Neural cell (in vitro differentiated cells): ENCODE measurements around the gene TBCK. TPM values are rescaled to one million over a fixed set of nuclear protein-coding genes. Genes with fewer than 3 reads are reported as not detected.

Source experiments
- H2AFZ ChIP-seq: fragments of 200-600, 300-800 bp; sonication (generic), shearing (Covaris generic); 2 replicates; pipeline ENCODE4 v1.6.0; 2014; ENCODE audit warnings: low read depth, mild to moderate bottlenecking, antibody characterized with exemption, low read length, moderate library complexity
- H3F3A ChIP-seq: fragments of 200-600 bp; shearing (Covaris generic); 2 replicates; pipeline ENCODE4 v1.6.1; 2016; ENCODE audit warnings: mild to moderate bottlenecking, moderate library complexity, mixed read lengths, antibody characterized with exemption, low read length; ENCODE audit not compliant: insufficient read depth, poor library complexity, severe bottlenecking
- H3K27ac ChIP-seq: fragments of 200-600, 300-800 bp; sonication (generic), shearing (Covaris generic); 2 replicates; pipeline ENCODE4 v1.5.1; 2014; ENCODE audit warnings: mild to moderate bottlenecking, low read length, moderate library complexity
- H3K27me3 ChIP-seq: fragments of 300-800, 200-600 bp; sonication (generic), shearing (Covaris generic); 2 replicates; pipeline ENCODE4 v1.6.0; 2014; ENCODE audit warnings: mild to moderate bottlenecking, low read depth, low read length, moderate library complexity; ENCODE audit not compliant: insufficient read depth
- H3K36me3 ChIP-seq: fragments of 300-800, 200-600 bp; sonication (generic), shearing (Covaris generic); 2 replicates; pipeline ENCODE4 v1.5.1; 2014; ENCODE audit warnings: mild to moderate bottlenecking, antibody characterized with exemption, low read length, moderate library complexity; ENCODE audit not compliant: insufficient read depth
- H3K4me2 ChIP-seq: fragments of 300-800, 200-600 bp; sonication (generic), shearing (Covaris generic); 2 replicates; pipeline ENCODE4 v1.6.0; 2014; ENCODE audit warnings: mild to moderate bottlenecking, low read length
- H3K4me3 ChIP-seq: fragments of 300-800, 200-600 bp; sonication (generic), shearing (Covaris generic); 2 replicates; pipeline ENCODE4 v1.5.1; 2014; ENCODE audit warnings: mild to moderate bottlenecking, low read length, moderate library complexity
- H3K79me2 ChIP-seq: fragments of 200-600 bp; shearing (Covaris generic); replicated peaks from 2 replicates; pipeline ENCODE4 v1.6.0; 2014; ENCODE audit warnings: mild to moderate bottlenecking, low read length, moderate library complexity; ENCODE audit not compliant: insufficient read depth
- H3K9ac ChIP-seq: fragments of 300-800, 200-600 bp; sonication (generic), shearing (Covaris generic); 2 replicates; pipeline ENCODE4 v1.6.1; 2016; ENCODE audit warnings: mild to moderate bottlenecking, low read length, mixed read lengths
- H3K9me2 ChIP-seq: fragments of 200-600 bp; shearing (Covaris generic); 2 replicates; pipeline ENCODE4 v1.6.1; 2016; ENCODE audit warnings: mild to moderate bottlenecking, low read length, mixed read lengths; ENCODE audit not compliant: insufficient read depth
- H3K9me3 ChIP-seq: fragments of 200-600, 300-800 bp; sonication (generic), shearing (Covaris generic); 2 replicates; pipeline ENCODE4 v1.6.1; 2016; ENCODE audit warnings: mild to moderate bottlenecking, mixed run types, low read length, moderate library complexity, mixed read lengths
- H4K20me1 ChIP-seq: fragments of 200-600 bp; shearing (Covaris generic); 2 replicates; pipeline ENCODE4 v1.6.1; 2016; ENCODE audit warnings: mild to moderate bottlenecking, mixed run types; ENCODE audit not compliant: insufficient read depth
- EP300 ChIP-seq: fragments of 450-650 bp; conservative IDR thresholded peaks from 2 replicates; pipeline ENCODE4 v1.6.1; 2014; ENCODE audit warnings: antibody characterized with exemption, mild to moderate bottlenecking, moderate library complexity; ENCODE audit not compliant: poor library complexity, severe bottlenecking
- EZH2 ChIP-seq: fragments of 200-600, 300-800 bp; shearing (Covaris generic), sonication (generic); IDR thresholded peaks from 2 replicates; pipeline ENCODE4 v1.6.1; 2014; ENCODE audit warnings: antibody characterized with exemption, low read length, borderline replicate concordance, mild to moderate bottlenecking; ENCODE audit not compliant: insufficient read depth, poor library complexity, severe bottlenecking
- MXI1 ChIP-seq: fragments of 450-650 bp; conservative IDR thresholded peaks from 2 replicates; pipeline ENCODE4 v1.6.1; 2014; ENCODE audit warnings: antibody characterized with exemption, mild to moderate bottlenecking; ENCODE audit not compliant: poor library complexity, severe bottlenecking
- POLR2AphosphoS5 ChIP-seq: IDR thresholded peaks from 2 replicates; pipeline ENCODE4 v1.6.1; 2012
- RAD21 ChIP-seq: fragments of 450-650 bp; conservative IDR thresholded peaks from 2 replicates; pipeline ENCODE4 v1.6.1; 2014; ENCODE audit warnings: antibody characterized with exemption, mild to moderate bottlenecking, moderate library complexity
- SMC3 ChIP-seq: fragments of 450-650 bp; conservative IDR thresholded peaks from 2 replicates; pipeline ENCODE4 v1.6.1; 2014; ENCODE audit warnings: antibody characterized with exemption, mild to moderate bottlenecking, moderate library complexity; ENCODE audit not compliant: poor library complexity
- TAF1 ChIP-seq: IDR thresholded peaks from 2 replicates; pipeline ENCODE4 v1.6.1; 2012; ENCODE audit warnings: low read depth
- polyA plus RNA-seq: library from polyadenylated mRNA; depleted of rRNA; stranded (reverse); fragments of >200 nt; gene quantifications from 2 replicates; pipeline ENCODE4 v1.2.3, GENCODE V29; 2014
- TF ChIP-seq, protein P1 (sequence below): IDR thresholded peaks from 2 replicates; pipeline ENCODE4 v1.6.1; 2012; ENCODE audit warnings: borderline replicate concordance
- TF ChIP-seq, protein P2 (sequence below): fragments of 450-650 bp; IDR thresholded peaks from 2 replicates; pipeline ENCODE4 v1.5.1; 2014; ENCODE audit warnings: antibody characterized with exemption, mild to moderate bottlenecking, moderate library complexity; ENCODE audit not compliant: poor library complexity, severe bottlenecking

Gene TBCK
- polyA plus RNA-seq, 1 donor from 2014 or later: 55.0 TPM

DNA sequence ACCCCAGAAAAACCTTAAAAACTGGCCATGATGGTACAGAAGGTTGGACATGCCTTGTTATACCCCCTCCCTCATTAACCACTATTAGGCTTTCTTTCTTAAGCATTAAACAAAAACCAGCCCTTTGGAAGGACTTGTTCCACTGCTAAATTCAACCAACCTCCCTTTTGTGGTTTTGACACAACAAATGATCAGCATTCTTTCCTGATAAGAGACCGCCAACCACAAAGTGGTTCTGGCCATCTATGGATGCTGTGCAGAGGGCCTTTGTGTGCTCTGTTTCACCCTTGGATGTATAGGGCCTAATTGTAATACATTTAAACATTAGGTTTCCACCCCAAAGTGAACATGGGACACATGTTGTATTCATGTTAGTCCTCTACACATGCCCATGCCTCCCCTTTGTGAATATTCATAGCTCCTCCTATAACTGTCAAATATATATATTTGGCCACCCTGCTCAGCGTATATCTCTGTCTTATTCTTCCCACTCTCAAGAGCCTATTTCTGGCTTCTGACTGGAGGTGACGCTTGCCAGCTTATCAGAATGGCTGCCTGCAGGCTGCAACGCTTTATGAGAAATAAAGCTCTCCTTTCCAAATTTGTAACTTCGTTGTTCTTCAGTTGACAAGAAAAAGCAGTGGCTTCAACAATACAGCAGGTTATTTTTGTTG, 294.1 kb downstream of the TBCK start:
- Histone ChIP-seq H2AFZ (no peak overlapping the region), H3K9ac (no peak overlapping the region), H3K4me3 (no peak overlapping the region), H3K27ac (no peak overlapping the region), H3K9me3 (no peaks in the 10 kb centered on the region), H3K4me2 (no peak overlapping the region), H3K27me3 (no peaks in the 10 kb centered on the region), H3K36me3 (no peaks in the 10 kb centered on the region), H3F3A (no peaks in the 10 kb centered on the region), H3K79me2 (no peaks in the 10 kb centered on the region), H3K9me2 (no peaks in the 10 kb centered on the region), H4K20me1 (no peaks in the 10 kb centered on the region)
- TF ChIP-seq, protein P1, sequence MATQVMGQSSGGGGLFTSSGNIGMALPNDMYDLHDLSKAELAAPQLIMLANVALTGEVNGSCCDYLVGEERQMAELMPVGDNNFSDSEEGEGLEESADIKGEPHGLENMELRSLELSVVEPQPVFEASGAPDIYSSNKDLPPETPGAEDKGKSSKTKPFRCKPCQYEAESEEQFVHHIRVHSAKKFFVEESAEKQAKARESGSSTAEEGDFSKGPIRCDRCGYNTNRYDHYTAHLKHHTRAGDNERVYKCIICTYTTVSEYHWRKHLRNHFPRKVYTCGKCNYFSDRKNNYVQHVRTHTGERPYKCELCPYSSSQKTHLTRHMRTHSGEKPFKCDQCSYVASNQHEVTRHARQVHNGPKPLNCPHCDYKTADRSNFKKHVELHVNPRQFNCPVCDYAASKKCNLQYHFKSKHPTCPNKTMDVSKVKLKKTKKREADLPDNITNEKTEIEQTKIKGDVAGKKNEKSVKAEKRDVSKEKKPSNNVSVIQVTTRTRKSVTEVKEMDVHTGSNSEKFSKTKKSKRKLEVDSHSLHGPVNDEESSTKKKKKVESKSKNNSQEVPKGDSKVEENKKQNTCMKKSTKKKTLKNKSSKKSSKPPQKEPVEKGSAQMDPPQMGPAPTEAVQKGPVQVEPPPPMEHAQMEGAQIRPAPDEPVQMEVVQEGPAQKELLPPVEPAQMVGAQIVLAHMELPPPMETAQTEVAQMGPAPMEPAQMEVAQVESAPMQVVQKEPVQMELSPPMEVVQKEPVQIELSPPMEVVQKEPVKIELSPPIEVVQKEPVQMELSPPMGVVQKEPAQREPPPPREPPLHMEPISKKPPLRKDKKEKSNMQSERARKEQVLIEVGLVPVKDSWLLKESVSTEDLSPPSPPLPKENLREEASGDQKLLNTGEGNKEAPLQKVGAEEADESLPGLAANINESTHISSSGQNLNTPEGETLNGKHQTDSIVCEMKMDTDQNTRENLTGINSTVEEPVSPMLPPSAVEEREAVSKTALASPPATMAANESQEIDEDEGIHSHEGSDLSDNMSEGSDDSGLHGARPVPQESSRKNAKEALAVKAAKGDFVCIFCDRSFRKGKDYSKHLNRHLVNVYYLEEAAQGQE: no peak
- TF ChIP-seq MXI1 (no peak), TAF1 (no peak)

DNA sequence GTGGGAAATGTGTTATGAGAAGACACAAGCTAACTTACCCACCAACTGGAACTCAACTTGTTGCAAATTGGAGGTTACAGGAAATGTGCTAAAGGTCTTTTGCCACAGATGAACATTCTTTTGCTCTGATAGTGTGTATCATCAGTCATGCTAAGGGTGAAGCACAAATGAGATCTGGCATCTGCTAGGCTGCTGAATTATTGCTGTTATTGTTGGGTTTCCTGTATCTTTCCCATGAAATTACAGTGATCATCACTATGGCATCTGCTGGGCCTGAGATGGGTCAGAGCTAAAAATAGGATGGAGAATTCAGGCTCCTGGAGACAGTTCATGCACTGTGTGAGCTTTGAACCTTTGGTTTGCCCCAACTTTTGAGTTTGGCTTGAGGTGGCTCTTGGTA, 296.2 kb downstream of the TBCK start:
- H3F3A ChIP-seq: no peaks in the 10 kb centered on the region
- no peaks in the 10 kb centered on the region for H4K20me1 ChIP-seq
- no peak overlapping the region for H2AFZ ChIP-seq
- TF ChIP-seq, protein P1: no peak
- no peak for TF ChIP-seq SMC3
- TF ChIP-seq MXI1: no peak
- no peak for TF ChIP-seq TAF1
- no peak for TF ChIP-seq POLR2AphosphoS5
- TF ChIP-seq EZH2: no peak
- no peak for TF ChIP-seq EP300
- TF ChIP-seq, protein P2, sequence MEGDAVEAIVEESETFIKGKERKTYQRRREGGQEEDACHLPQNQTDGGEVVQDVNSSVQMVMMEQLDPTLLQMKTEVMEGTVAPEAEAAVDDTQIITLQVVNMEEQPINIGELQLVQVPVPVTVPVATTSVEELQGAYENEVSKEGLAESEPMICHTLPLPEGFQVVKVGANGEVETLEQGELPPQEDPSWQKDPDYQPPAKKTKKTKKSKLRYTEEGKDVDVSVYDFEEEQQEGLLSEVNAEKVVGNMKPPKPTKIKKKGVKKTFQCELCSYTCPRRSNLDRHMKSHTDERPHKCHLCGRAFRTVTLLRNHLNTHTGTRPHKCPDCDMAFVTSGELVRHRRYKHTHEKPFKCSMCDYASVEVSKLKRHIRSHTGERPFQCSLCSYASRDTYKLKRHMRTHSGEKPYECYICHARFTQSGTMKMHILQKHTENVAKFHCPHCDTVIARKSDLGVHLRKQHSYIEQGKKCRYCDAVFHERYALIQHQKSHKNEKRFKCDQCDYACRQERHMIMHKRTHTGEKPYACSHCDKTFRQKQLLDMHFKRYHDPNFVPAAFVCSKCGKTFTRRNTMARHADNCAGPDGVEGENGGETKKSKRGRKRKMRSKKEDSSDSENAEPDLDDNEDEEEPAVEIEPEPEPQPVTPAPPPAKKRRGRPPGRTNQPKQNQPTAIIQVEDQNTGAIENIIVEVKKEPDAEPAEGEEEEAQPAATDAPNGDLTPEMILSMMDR: no peak
- no peak for TF ChIP-seq RAD21
- H3K36me3 ChIP-seq: no peaks in the 10 kb centered on the region
- H3K27me3 ChIP-seq: no peaks in the 10 kb centered on the region
- H3K4me2 ChIP-seq: no peak overlapping the region
- H3K4me3 ChIP-seq: no peak overlapping the region
- no peak overlapping the region for H3K9ac ChIP-seq
- no peaks in the 10 kb centered on the region for H3K79me2 ChIP-seq
- H3K9me2 ChIP-seq: no peaks in the 10 kb centered on the region
- no peaks in the 10 kb centered on the region for H3K9me3 ChIP-seq
- no peak overlapping the region for H3K27ac ChIP-seq
